Measurements from ENCODE around the gene FAM162A.

- TF ChIP-seq BACH2 (CRISPR knock-in tag; IDR thresholded peaks at IDR 0.05; ENCODE audit: borderline replicate concordance) = no peak
- no peak for TF ChIP-seq ZNF70 (CRISPR knock-in tag; IDR thresholded peaks at IDR 0.05)
- TF ChIP-seq CSRNP3 (CRISPR knock-in tag; IDR thresholded peaks at IDR 0.05) = no peak
- no peak for TF ChIP-seq TOX (CRISPR knock-in tag; IDR thresholded peaks at IDR 0.05; ENCODE audit: borderline replicate concordance)
- TF ChIP-seq ARNTL (CRISPR knock-in tag; IDR thresholded peaks at IDR 0.05; ENCODE audit: borderline replicate concordance, low read depth) = no peak
- no peak for TF ChIP-seq ZC3H10 (CRISPR knock-in tag; IDR thresholded peaks at IDR 0.05)
- no peak for TF ChIP-seq PATZ1 (CRISPR knock-in tag; IDR thresholded peaks at IDR 0.05; ENCODE audit: borderline replicate concordance)
- TF ChIP-seq TCF4 (CRISPR knock-in tag; IDR thresholded peaks at IDR 0.05; ENCODE audit: borderline replicate concordance) = no peak
- no peak for TF ChIP-seq ZFP3 (CRISPR knock-in tag; IDR thresholded peaks at IDR 0.05)
- TF ChIP-seq OSR1 (CRISPR knock-in tag; IDR thresholded peaks at IDR 0.05) = no peak
- TF ChIP-seq CREB5 (CRISPR knock-in tag; IDR thresholded peaks at IDR 0.05; ENCODE audit: low read depth) = no peak
Measured at GRCh38 chr3:122351612-122352011, 32.4 kb upstream of the FAM162A start.
